Nephron progenitor cell (in vitro differentiated cells): ENCODE measurements around the gene LAT.

Source experiments
- DNase-seq: peaks from one replicate; pipeline ENCODE4 v3.0.0; 2021
- H3K27ac Mint-ChIP-seq: 2 replicates; pipeline ENCODE4 v1.8.0; 2021; ENCODE audit warnings: mild to moderate bottlenecking, moderate library complexity, mixed read lengths
- H3K27me3 Mint-ChIP-seq: 2 replicates; pipeline ENCODE4 v1.8.0; 2021; ENCODE audit warnings: mild to moderate bottlenecking, low read depth, mixed read lengths; ENCODE audit not compliant: poor library complexity
- H3K36me3 Mint-ChIP-seq: 2 replicates; pipeline ENCODE4 v1.8.0; 2021; ENCODE audit warnings: low read depth, mixed read lengths
- H3K4me1 Mint-ChIP-seq: 2 replicates; pipeline ENCODE4 v1.8.0; 2021; ENCODE audit warnings: mixed read lengths
- H3K4me3 Mint-ChIP-seq: 2 replicates; pipeline ENCODE4 v1.8.0; 2021; ENCODE audit warnings: mild to moderate bottlenecking, moderate library complexity, mixed read lengths
- H3K9me3 Mint-ChIP-seq: 2 replicates; pipeline ENCODE4 v1.8.0; 2021; ENCODE audit warnings: mild to moderate bottlenecking, moderate library complexity, mixed read lengths
- TF ChIP-seq, protein P1 (sequence below): fragments of 200-600 bp; sonication (generic); IDR thresholded peaks from 2 replicates; pipeline ENCODE4 v1.5.0; 2021; ENCODE audit warnings: antibody characterized with exemption

LAT gene

DNA sequence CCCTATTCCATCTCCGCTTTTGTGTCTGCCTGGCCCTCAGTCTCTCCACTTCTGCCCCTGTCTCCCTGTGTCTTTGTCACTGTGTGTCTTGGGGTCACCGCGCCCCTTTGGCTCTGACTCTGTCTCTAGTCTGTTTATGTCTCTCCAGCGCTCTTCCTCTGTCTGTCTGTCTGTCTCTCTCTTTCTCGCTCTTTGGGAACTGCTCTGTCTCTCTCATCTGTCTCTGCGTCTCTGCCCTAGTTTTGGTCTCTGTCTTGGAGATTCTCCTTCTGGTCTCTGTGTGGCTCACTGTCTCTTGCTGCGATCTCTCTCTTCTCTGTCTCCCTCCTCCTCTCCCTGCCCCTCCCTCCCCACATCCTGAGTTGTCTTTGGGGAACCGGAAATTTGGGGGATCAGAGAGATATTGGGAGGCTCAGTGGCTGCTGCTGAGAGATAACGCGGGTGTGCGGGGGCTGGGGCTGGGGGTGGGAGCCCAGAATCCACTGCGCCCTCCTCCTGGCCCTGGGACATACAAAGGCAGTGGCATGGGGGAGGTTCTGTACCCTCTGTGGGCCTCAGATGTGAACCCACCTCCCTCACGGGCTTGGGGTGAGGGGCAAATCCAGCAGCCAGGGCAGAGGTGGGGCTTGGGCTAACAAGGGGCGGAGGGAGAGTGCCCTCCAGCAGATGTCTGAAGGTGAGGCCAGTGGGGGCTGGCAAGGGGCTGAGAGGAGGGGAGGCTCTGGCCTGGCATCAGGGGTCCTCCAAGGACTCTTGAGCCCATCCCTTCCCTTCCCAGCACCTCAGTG, 24.4 kb downstream of the LAT start:
- H3K4me3 Mint-ChIP-seq = no peak overlapping the region
- no peaks in the 10 kb centered on the region for H3K36me3 Mint-ChIP-seq
- H3K4me1 Mint-ChIP-seq = no peaks in the 10 kb centered on the region
- peaks cover 22% of the 10 kb centered on the region for H3K27me3 Mint-ChIP-seq
- H3K9me3 Mint-ChIP-seq = no peaks in the 10 kb centered on the region
- no peak for DNase-seq
- TF ChIP-seq, protein P1, sequence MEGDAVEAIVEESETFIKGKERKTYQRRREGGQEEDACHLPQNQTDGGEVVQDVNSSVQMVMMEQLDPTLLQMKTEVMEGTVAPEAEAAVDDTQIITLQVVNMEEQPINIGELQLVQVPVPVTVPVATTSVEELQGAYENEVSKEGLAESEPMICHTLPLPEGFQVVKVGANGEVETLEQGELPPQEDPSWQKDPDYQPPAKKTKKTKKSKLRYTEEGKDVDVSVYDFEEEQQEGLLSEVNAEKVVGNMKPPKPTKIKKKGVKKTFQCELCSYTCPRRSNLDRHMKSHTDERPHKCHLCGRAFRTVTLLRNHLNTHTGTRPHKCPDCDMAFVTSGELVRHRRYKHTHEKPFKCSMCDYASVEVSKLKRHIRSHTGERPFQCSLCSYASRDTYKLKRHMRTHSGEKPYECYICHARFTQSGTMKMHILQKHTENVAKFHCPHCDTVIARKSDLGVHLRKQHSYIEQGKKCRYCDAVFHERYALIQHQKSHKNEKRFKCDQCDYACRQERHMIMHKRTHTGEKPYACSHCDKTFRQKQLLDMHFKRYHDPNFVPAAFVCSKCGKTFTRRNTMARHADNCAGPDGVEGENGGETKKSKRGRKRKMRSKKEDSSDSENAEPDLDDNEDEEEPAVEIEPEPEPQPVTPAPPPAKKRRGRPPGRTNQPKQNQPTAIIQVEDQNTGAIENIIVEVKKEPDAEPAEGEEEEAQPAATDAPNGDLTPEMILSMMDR = no peak
- H3K27ac Mint-ChIP-seq = peak overlapping the region; percentile 42

DNA sequence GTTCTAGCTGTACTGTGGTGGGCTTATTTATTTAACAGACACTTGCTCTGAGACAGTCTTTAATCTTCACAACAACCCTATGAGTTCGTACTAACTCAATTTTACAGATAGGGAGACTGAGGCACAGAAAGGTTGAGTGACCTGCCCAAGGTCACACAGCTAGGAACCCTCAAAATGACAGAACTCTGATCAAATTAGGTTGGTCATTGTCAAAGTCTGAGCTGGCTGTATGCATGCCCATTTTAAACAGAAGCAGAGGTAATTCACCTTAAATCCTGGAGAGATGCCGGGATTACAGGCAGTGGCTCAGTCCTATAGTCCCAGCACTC, 24.9 kb downstream of the LAT start:
- Mint-ChIP-seq H3K27ac (no peak overlapping the region), H3K4me1 (no peaks in the 10 kb centered on the region), H3K9me3 (no peaks in the 10 kb centered on the region), H3K4me3 (no peak overlapping the region), H3K36me3 (no peaks in the 10 kb centered on the region), H3K27me3 (peaks cover 22% of the 10 kb centered on the region)
- TF ChIP-seq, protein P1 = no peak
- DNase-seq = no peak

DNA sequence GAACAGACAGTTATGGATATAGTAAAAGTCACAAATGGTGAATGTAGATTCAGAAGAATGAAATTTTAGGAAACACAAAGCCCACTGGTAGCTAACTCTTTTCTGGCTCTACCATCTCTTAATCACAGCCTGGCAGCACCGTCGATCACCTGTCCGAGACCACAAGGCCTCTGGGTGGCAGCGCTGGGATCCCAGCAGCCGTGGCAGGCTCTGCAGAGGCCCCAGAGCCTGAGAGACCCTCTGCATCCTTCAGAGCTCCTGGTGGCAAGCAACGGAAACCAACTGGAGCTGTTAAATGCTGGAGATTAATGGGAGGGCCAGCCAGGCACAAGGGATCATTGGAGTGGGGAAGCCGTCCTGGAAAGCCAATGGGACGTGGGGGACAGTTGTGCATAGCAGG, 26.3 kb downstream of the LAT start:
- Mint-ChIP-seq H3K27me3 (peaks cover 16% of the 10 kb centered on the region), H3K4me1 (no peaks in the 10 kb centered on the region), H3K9me3 (no peaks in the 10 kb centered on the region), H3K4me3 (no peak overlapping the region), H3K36me3 (no peaks in the 10 kb centered on the region), H3K27ac (no peak overlapping the region)
- peak; percentile 11 for DNase-seq
- TF ChIP-seq, protein P1 = no peak

DNA sequence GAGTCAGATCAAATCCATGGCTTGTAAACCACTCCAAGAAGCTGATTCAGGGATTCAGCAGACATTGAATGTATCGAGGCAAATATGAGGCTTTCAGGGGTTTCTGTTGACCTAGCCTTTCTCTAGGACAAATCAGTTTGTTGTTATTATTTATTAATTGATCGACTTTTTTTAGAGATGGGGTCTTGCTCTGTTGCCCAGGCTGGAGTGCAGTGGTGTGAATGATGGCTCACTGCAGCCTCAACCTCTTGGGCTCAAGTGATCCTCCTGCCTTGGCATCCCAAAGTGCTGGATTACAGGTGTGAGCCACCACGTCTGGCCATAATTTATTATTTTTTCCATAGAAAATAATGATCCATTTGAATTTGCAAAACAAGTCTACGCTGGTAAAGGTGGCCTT, 27.0 kb downstream of the LAT start:
- no peak for DNase-seq
- H3K27me3 Mint-ChIP-seq = peaks cover 20% of the 10 kb centered on the region
- no peak overlapping the region for H3K27ac Mint-ChIP-seq

DNA sequence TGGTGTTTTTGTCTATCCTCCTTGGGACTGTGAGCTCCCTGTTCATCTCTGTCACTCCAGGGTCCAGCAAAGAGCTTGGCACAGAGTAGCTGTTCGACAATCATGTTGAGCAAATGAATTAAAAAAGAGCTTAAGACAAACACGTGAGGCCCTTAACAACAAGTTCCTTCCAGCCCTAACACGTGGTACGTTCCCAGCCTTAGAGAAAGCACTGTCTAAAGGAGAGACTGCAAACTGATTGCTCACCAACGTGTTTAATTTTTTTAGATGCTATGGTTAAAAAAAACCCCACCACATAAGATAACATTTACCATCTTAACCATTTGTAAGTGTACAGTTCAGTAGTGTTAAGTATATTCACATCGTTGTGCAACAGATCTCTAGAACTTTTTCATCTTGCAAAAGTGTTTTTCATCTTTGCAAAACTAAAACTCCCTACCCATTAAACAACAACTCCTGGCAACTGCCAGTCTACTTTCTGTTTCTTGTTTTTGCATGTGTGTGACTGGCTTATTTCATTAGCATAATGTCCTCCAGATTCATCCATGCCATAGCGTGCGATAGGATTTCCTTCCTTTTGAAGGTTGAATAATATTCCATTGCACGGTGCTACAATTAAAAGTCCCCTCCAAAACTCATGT, 28.2 kb downstream of the LAT start:
- TF ChIP-seq, protein P1 = no peak
- Mint-ChIP-seq H3K4me1 (no peaks in the 10 kb centered on the region), H3K4me3 (no peak overlapping the region), H3K36me3 (no peaks in the 10 kb centered on the region), H3K27ac (no peak overlapping the region), H3K9me3 (no peaks in the 10 kb centered on the region), H3K27me3 (peaks cover 20% of the 10 kb centered on the region)
- DNase-seq = no peak

More for the DNA sequence above, 27.0 kb downstream of the LAT start:
- TF ChIP-seq, protein P1 = no peak
- no peaks in the 10 kb centered on the region for H3K4me1 Mint-ChIP-seq
- no peaks in the 10 kb centered on the region for H3K9me3 Mint-ChIP-seq
- H3K36me3 Mint-ChIP-seq = no peaks in the 10 kb centered on the region
- no peak overlapping the region for H3K4me3 Mint-ChIP-seq
